ENCODE data around the gene FRS2. TPM values are rescaled to one million over a fixed set of nuclear protein-coding genes. Genes with fewer than 3 reads are reported as not detected.
"Not testable (repeated sequence)": the region's sequence is repeated elsewhere in the genome, so short reads cannot be mapped to it uniquely, and the experiment has no call there.

FRS2 gene
- total RNA-seq, 1 donor from 2014 or later = 19.0 TPM

DNA sequence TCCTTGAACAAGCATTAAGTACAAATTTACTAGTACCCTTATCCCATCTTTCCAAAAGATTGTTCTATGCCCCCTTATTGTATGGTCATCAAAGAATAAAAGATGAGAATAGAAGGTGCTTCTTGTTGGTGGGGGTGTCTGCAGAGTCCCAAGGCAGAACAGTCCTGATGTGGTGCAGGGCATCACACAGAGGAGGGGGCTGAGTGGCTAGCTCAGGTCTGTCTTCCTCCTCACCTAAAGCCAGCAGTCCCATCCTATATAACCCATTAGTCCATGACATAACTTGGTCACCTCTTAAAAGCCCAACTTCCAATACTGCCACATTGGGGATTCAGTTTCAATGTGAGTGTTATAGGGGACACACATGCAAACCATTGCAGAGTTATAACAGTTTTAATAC is 130.6 kb downstream of the FRS2 start:
- DNase-seq (ENCODE audit: missing footprints) (no peak), ATAC-seq (no peak)
- intact Hi-C loops (cut with DNase I) = no loop called here

DNA sequence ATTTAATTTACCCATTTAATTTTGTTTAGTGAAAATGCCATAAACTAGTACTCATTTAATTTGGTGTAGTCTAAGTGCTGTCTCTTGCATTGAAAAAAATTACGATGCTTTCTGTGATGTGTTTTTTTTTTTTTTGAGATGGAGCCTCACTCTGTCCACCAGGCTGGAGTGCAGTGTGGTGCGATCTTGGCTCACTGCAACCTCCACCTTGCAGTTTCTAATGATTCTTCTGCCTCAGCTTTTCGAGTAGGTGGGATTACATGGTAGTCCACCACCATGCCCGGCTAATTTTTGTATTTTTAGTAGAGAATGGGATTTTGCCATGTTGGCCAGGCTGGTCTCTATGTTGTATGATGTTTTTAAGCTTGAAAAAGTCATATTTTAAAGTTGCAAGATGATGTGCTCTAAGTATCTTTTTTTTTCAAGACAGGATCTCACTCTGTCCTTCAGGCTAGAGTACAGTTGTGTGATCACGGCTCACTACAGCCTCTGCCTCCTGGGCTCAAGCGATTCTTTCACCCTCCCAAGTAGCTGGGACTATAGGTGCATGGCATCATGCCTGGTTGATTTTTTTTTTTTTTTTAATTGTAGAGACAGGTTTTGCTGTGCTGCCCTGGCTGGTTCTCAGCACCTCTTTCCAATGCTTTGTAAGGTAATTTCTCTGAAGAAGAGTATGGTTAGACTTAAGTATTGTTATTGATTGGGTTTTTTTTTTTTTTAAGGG is 131.9 kb downstream of the FRS2 start:
- DNase-seq (ENCODE audit: missing footprints) = no peak
- intact Hi-C loops (cut with DNase I) = no loop called here
- no peak for ATAC-seq

- ATAC-seq (no peak), DNase-seq (ENCODE audit: missing footprints) (no peak)
- intact Hi-C loops (cut with DNase I) = no loop called here
These were observed 132.8 kb downstream of the FRS2 start for GRCh38 chr12:69602954-69603353.

GRCh38 chr12:69603556-69603955 is 133.4 kb downstream of the FRS2 start:
- intact Hi-C loops (cut with DNase I); ATAC-seq: not testable (repeated sequence)

GRCh38 chr12:69604275-69604674 is 134.1 kb downstream of the FRS2 start:
- DNase-seq (ENCODE audit: missing footprints); ATAC-seq; intact Hi-C loops (cut with DNase I): not testable (repeated sequence)

More at GRCh38 chr12:69603556-69603955, 133.4 kb downstream of the FRS2 start:
- not testable (repeated sequence) for DNase-seq (ENCODE audit: missing footprints)

- ATAC-seq (no peak), DNase-seq (ENCODE audit: missing footprints) (no peak)
- intact Hi-C loops (cut with DNase I) = no loop called here
These were observed 137.9 kb downstream of the FRS2 start for GRCh38 chr12:69608114-69608513.

- intact Hi-C loops (cut with DNase I) = loop anchor here (2.0 kb wide), 1 partner anchor 29 kb away; no protein-coding TSS in a partner anchor
- DNase-seq (ENCODE audit: missing footprints) (no peak), ATAC-seq (peak; percentile 32)
These were observed 139.9 kb downstream of the FRS2 start for GRCh38 chr12:69610126-69610525.

- DNase-seq (ENCODE audit: missing footprints) = no peak
- ATAC-seq = peak; percentile 85
- intact Hi-C loops (cut with DNase I) = loop anchor here (2.0 kb wide), 1 partner anchor 28 kb away; no protein-coding TSS in a partner anchor
These were observed 140.5 kb downstream of the FRS2 start, which contains the start of gene LRRC10 for GRCh38 chr12:69610729-69611128. Gene LRRC10, minus strand, starts transcription at chr12:69610907. Its CDS starts 69 bp downstream, at chr12:69610838.

DNA sequence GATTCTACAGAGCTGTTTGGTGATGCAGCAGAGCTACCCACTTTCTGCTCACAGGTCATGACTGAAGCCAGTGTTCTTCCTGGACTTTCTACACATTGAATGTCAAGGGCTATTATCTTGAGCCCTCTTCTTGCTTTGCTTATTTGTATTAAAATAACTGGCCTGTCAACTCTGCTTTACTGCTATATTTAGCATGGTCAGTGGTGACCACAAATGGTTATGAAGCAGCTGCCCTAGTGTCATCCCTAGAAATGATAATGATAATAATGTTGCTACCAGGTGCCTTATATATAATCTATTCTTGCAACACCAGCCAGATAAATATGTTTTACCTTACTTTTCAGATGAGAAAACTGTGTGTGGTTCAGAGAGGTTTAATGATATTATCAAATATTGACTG is 143.2 kb downstream of the FRS2 start:
- intact Hi-C loops (cut with DNase I) = no loop called here
- DNase-seq (ENCODE audit: missing footprints) = no peak
- peak; percentile 12 for ATAC-seq

DNA sequence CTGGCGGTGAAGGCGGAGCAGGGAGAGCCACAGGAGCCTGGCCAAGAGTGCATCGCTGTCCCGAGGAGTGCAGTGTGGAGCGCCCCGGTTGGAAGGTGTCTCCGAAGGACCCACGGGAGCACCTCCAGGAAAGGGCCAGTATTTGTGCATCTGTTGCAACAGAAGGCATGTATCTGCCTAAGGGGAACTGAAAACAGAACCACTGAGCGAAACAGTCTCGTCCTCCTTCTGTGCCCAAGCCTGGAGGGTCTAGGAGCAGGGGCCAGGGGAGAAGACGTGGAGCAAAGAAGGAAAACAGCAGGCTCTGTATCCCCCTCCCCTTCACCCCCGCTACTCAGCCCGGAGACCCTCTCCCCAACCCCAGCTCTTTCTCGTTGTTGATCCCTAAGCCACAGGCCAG is 145.8 kb downstream of the FRS2 start:
- intact Hi-C loops (cut with DNase I) = no loop called here
- no peak for ATAC-seq

DNA sequence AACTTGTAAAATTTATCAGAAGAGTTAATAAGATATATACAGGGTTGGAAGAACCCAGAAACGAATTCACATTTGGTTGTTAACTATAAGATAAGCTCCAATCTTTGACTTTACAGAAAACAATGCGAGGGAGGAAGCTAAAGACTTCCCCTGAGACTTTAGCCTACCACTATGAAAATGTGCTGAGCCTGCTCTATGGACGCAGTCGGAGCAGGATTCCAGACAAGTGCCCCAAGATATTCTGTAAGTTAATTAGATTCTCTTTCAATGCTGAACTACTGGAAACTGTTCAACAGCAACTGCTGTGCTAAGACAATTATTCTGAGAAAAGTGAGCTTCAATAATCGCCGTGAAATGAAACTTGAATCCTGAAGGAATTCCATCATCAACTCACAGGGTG is 148.9 kb downstream of the FRS2 start:
- ATAC-seq (no peak), DNase-seq (ENCODE audit: missing footprints) (no peak)
- intact Hi-C loops (cut with DNase I) = no loop called here

More for the DNA sequence above, 145.8 kb downstream of the FRS2 start:
- no peak for DNase-seq (ENCODE audit: missing footprints)

DNA sequence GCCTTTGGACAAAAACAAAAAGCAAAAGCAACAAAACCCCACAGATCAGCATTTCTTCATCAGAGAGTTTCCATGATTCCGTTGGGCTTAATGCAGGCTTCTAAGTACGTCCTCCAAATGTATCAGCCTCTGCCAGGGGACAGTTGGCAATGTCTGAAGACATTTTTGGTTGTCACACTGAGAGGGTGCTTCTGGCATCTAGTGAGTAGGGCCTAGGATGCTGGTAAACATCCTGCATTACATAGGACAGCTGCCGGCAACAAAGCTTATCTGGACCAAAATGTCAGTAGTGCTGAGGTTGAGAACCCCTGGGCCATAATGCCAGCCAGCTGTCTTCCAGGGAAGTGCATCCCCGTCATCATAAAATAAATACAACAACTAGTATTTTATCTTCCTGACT is 149.9 kb downstream of the FRS2 start:
- intact Hi-C loops (cut with DNase I) = no loop called here
- ATAC-seq (peak; percentile 77), DNase-seq (ENCODE audit: missing footprints) (no peak)

GRCh38 chr12:69620921-69621320 is 150.7 kb downstream of the FRS2 start:
- ATAC-seq (no peak), DNase-seq (ENCODE audit: missing footprints) (no peak)
- intact Hi-C loops (cut with DNase I) = no loop called here

DNA sequence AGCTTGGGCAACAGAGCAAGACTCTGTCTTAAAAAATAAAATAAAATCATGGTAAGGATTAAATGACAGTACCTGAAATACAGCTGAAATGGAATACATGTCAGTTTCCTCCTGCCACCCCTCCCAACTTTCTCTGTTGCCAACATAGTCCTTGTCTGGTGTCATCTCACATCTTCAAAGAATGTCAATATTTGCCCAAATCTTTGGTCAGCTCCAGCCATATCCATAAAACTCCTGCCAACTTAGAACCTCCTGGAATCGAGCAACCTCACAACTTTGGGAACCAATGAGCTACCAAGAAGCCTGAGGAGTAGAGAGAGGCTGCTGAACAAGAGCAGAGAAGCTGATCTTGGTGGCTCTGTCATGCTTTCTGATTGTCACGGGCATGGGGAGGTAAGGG is 151.4 kb downstream of the FRS2 start:
- ATAC-seq (no peak), DNase-seq (ENCODE audit: missing footprints) (no peak)
- intact Hi-C loops (cut with DNase I) = no loop called here

DNA sequence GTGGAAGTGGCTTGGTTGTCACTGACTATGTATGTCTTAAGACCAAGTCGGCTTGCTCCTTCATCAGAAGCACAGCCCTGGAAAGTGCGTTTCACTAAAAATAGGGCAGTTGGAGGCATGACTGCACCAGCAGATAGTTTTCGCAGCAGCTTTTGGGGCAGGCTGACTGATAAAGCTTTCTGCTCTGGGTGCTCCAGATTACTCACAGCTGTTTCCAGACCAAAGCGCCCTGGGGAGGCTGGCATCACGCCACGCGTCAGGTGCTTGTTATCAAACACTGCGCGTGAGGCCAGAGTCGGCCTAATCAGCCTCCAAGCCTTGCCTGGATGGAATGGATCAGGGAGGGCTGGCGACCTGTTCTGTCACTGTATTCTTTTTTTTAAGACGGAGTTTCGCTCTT is 153.8 kb downstream of the FRS2 start:
- intact Hi-C loops (cut with DNase I) = no loop called here
- ATAC-seq (peak; percentile 70), DNase-seq (ENCODE audit: missing footprints) (peak; percentile 82)

DNA sequence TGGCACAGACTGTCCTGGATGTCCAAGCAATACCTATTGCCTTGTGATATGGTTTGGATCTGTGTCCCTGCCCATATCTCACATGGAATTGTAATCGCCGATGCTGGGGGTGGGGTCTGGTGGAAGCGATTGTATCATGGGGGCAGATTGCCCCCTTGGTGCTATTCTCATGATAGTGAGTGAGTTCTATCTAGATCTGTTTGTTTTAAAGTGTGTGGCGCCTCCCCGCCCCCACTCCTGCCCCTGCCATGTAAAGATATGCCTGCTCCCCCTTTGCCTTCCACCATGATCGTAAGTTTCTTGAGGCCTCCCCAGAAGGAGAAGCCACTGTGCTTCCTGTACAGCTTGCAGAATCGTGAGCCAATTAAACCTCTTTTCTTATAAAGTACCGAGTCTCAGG is 157.3 kb downstream of the FRS2 start:
- DNase-seq (ENCODE audit: missing footprints) = no peak
- intact Hi-C loops (cut with DNase I) = no loop called here
- ATAC-seq = no peak

Small RNA genes within 50 kb of the gene (microRNA-seq; reads per million reads assigned to microRNA genes)
- gene MIR3913-1 (not detected), gene MIR3913-2 (not detected)

Other genes with a start within 250 kb of the FRS2 start
- 29.3 TPM for gene CPSF6, start 230.8 kb upstream of the FRS2 start, total RNA-seq
- gene LYZ, start 122.0 kb upstream of the FRS2 start, total RNA-seq = 49.2 TPM
- 11.4 TPM for gene YEATS4, start 110.6 kb upstream of the FRS2 start, total RNA-seq
- gene CCT2, start 115.1 kb downstream of the FRS2 start, total RNA-seq = 100 TPM
- gene LRRC10, start 140.5 kb downstream of the FRS2 start, total RNA-seq = 39.2 TPM
- gene BEST3, start 228.9 kb downstream of the FRS2 start, total RNA-seq = 0.30 TPM

Measured in Right ventricle myocardium inferior (tissue), 1 donor.